Neuronal stem cell (in vitro differentiated cells): ENCODE results near the gene MFAP5.

Source experiments
- DNase-seq: peaks from one replicate; pipeline ENCODE4 v3.0.0-alpha.2; 2013; ENCODE audit warnings: low spot score
- H2AFZ ChIP-seq: one replicate; pipeline ENCODE4 v1.6.1; 2013; ENCODE audit warnings: mild to moderate bottlenecking, low read length, inconsistent platforms
- H2AK5ac ChIP-seq: 2 replicates; pipeline ENCODE4 v1.6.1; 2013; ENCODE audit warnings: low read depth, mild to moderate bottlenecking, inconsistent platforms, low read length, moderate library complexity, mixed read lengths
- H2BK120ac ChIP-seq: 2 replicates; pipeline ENCODE4 v1.6.1; 2013; ENCODE audit warnings: low read depth, mild to moderate bottlenecking, inconsistent platforms, low read length, moderate library complexity, mixed read lengths
- H2BK12ac ChIP-seq: one replicate; pipeline ENCODE4 v1.6.1; 2013; ENCODE audit warnings: low read length, inconsistent platforms
- H2BK15ac ChIP-seq: 2 replicates; pipeline ENCODE4 v1.6.1; 2013; ENCODE audit warnings: mild to moderate bottlenecking, low read length, inconsistent platforms, mixed read lengths
- H2BK5ac ChIP-seq: one replicate; pipeline ENCODE4 v1.6.1; 2013; ENCODE audit warnings: inconsistent platforms, mild to moderate bottlenecking, low read length, moderate library complexity
- H3K14ac ChIP-seq: one replicate; pipeline ENCODE4 v1.6.1; 2013; ENCODE audit warnings: low read length, inconsistent platforms
- H3K18ac ChIP-seq: 2 replicates; pipeline ENCODE4 v1.6.1; 2013; ENCODE audit warnings: low read length, inconsistent platforms
- H3K23ac ChIP-seq: 2 replicates; pipeline ENCODE4 v1.6.1; 2013; ENCODE audit warnings: low read depth, mild to moderate bottlenecking, mixed read lengths, low read length, inconsistent platforms; ENCODE audit not compliant: poor library complexity
- H3K27ac ChIP-seq: replicated peaks from 3 replicates; pipeline ENCODE4 v1.5.1; 2013; ENCODE audit warnings: low read length, inconsistent platforms
- H3K27me3 ChIP-seq, 3 experiments: 2 replicates each; pipeline ENCODE4 v1.6.1; 2013; ENCODE audit warnings: low read length in 3 of 3, mild to moderate bottlenecking in 2 of 3, inconsistent platforms in 1 of 3, low read depth in 1 of 3, mixed read lengths in 1 of 3, moderate library complexity in 1 of 3; ENCODE audit not compliant: control insufficient read depth in 3 of 3, insufficient read depth in 3 of 3
- H3K36me3 ChIP-seq, 2 donors: replicated peaks in 1 of 2; 2 replicates each; pipeline ENCODE4 v1.6.1; 2013; ENCODE audit warnings: low read length in 2 of 2; ENCODE audit not compliant: control insufficient read depth in 2 of 2, insufficient read depth in 2 of 2
- H3K4ac ChIP-seq: 2 replicates; pipeline ENCODE4 v1.6.1; 2013; ENCODE audit warnings: inconsistent platforms, mild to moderate bottlenecking, low read length, moderate library complexity
- H3K4me1 ChIP-seq, 2 donors: 1 replicate in 1 of 2; 2 replicates in 1 of 2; pipeline ENCODE4 v1.6.1; 2013; ENCODE audit warnings: low read length in 2 of 2, low read depth in 1 of 2; ENCODE audit not compliant: control insufficient read depth in 2 of 2, insufficient read depth in 1 of 2
- H3K4me2 ChIP-seq: one replicate; pipeline ENCODE4 v1.6.1; 2013; ENCODE audit warnings: mild to moderate bottlenecking, low read length, inconsistent platforms; ENCODE audit not compliant: insufficient read depth, poor library complexity, severe bottlenecking
- H3K4me3 ChIP-seq, 2 donors: 2 replicates each; pipeline ENCODE4 v1.5.1; 2013; ENCODE audit warnings: low read length in 2 of 2, mild to moderate bottlenecking in 2 of 2, inconsistent platforms in 1 of 2, moderate library complexity in 1 of 2
- H3K79me1 ChIP-seq: one replicate; pipeline ENCODE4 v1.6.1; 2013; ENCODE audit warnings: low read depth, mild to moderate bottlenecking, inconsistent platforms, low read length, moderate library complexity
- H3K9ac ChIP-seq: one replicate; pipeline ENCODE4 v1.6.1; 2013; ENCODE audit warnings: mild to moderate bottlenecking, low read depth, low read length, inconsistent platforms; ENCODE audit not compliant: poor library complexity
- H3K9me3 ChIP-seq, 2 donors: replicated peaks in 1 of 2; 2 replicates each; pipeline versions ENCODE3 to v1.6.1; 2013; ENCODE audit warnings: low read length in 2 of 2, mild to moderate bottlenecking in 2 of 2, inconsistent platforms in 1 of 2, low read depth in 1 of 2, mixed read lengths in 1 of 2, moderate library complexity in 1 of 2; ENCODE audit not compliant: control insufficient read depth in 2 of 2, insufficient read depth in 1 of 2
- H4K8ac ChIP-seq: one replicate; pipeline ENCODE4 v1.6.1; 2013; ENCODE audit warnings: low read depth, mild to moderate bottlenecking, inconsistent platforms, low read length, moderate library complexity
- H4K91ac ChIP-seq: one replicate; pipeline ENCODE4 v1.6.1; 2013; ENCODE audit warnings: low read length, low read depth, mild to moderate bottlenecking, inconsistent platforms; ENCODE audit not compliant: poor library complexity
- WGBS, 2 donors: extraction: QIAGEN DNeasy Blood & Tissue Kit; methylation state at CpG; one replicate each; pipeline ENCODE4 v1.1.7; 2013; ENCODE audit warnings: missing lambda C conversion rate in 2 of 2, mixed read lengths in 1 of 2; ENCODE audit not compliant: insufficient read length in 2 of 2, insufficient replicate concordance in 1 of 2; ENCODE audit errors: extremely low coverage in 2 of 2; 5-methylcytosine and 5-hydroxymethylcytosine counted together

Gene MFAP5

GRCh38 chr12:8675591-8676036, 13.0 kb upstream of the MFAP5 start:
- no peak overlapping the region for H2AK5ac ChIP-seq
- H2BK5ac ChIP-seq, result no peak overlapping the region
- no peak overlapping the region for H3K18ac ChIP-seq
- H3K4me1 ChIP-seq, result peaks cover 0 to 3% of the 10 kb centered on the region in 2 donors
- no peak overlapping the region for H4K8ac ChIP-seq
- no peak overlapping the region for H3K27ac ChIP-seq
- no peak overlapping the region for H3K14ac ChIP-seq
- no peaks in the 10 kb centered on the region for H3K9me3 ChIP-seq
- no peak overlapping the region for H3K9ac ChIP-seq
- H3K23ac ChIP-seq, result no peak overlapping the region
- H3K4ac ChIP-seq, result no peak overlapping the region
- no peak overlapping the region for H2BK120ac ChIP-seq
- WGBS, 2 donors, result no CpG with 5 or more reads among the region's 3 CpGs
- no peak for DNase-seq
- no peaks in the 10 kb centered on the region for H3K36me3 ChIP-seq
- H2BK15ac ChIP-seq, result no peak overlapping the region
- H3K27me3 ChIP-seq, result no peaks in the 10 kb centered on the region
- no peak overlapping the region for H4K91ac ChIP-seq
- H3K4me3 ChIP-seq, result no peak overlapping the region
- H3K79me1 ChIP-seq, result no peaks in the 10 kb centered on the region
- no peak overlapping the region for H2BK12ac ChIP-seq
- H2AFZ ChIP-seq, result no peak overlapping the region
- no peak overlapping the region for H3K4me2 ChIP-seq

- Histone ChIP-seq H3K4ac (no peak overlapping the region), H3K9ac (no peak overlapping the region), H2BK12ac (no peak overlapping the region), H4K8ac (no peak overlapping the region), H2BK5ac (no peak overlapping the region), H3K4me2 (no peak overlapping the region), H3K23ac (no peak overlapping the region), H3K18ac (no peak overlapping the region), H3K4me1 (peaks cover 0 to 3% of the 10 kb centered on the region in 2 donors), H3K9me3 (no peaks in the 10 kb centered on the region), H3K4me3 (no peak overlapping the region), H3K79me1 (no peaks in the 10 kb centered on the region), H3K27ac (no peak overlapping the region), H3K27me3 (no peaks in the 10 kb centered on the region), H2AFZ (no peak overlapping the region), H2BK120ac (no peak overlapping the region), H3K14ac (no peak overlapping the region), H4K91ac (no peak overlapping the region), H2AK5ac (no peak overlapping the region), H3K36me3 (no peaks in the 10 kb centered on the region), H2BK15ac (no peak overlapping the region)
- no CpG with 5 or more reads among the region's 5 CpGs for WGBS, 2 donors
- no peak for DNase-seq
Observed at GRCh38 chr12:8672381-8672780, 9.8 kb upstream of the MFAP5 start.

GRCh38 chr12:8668441-8668840, 5.8 kb upstream of the MFAP5 start:
- no peak for DNase-seq
- Histone ChIP-seq H3K9ac (no peak overlapping the region), H3K4me1 (no peaks in the 10 kb centered on the region), H4K8ac (no peak overlapping the region), H3K79me1 (no peaks in the 10 kb centered on the region), H2AK5ac (no peak overlapping the region), H2AFZ (no peak overlapping the region), H2BK12ac (no peak overlapping the region), H3K4me2 (no peak overlapping the region), H3K27me3 (no peaks in the 10 kb centered on the region), H3K9me3 (no peaks in the 10 kb centered on the region), H3K4me3 (no peak overlapping the region), H3K23ac (no peak overlapping the region), H3K27ac (no peak overlapping the region), H2BK5ac (no peak overlapping the region), H4K91ac (no peak overlapping the region), H3K14ac (no peak overlapping the region), H3K18ac (no peak overlapping the region), H2BK15ac (no peak overlapping the region), H2BK120ac (no peak overlapping the region), H3K36me3 (no peaks in the 10 kb centered on the region), H3K4ac (no peak overlapping the region)
- no CpG with 5 or more reads among the region's 2 CpGs for WGBS, 2 donors

GRCh38 chr12:8667270-8667669, 4.6 kb upstream of the MFAP5 start:
- Histone ChIP-seq H2AFZ (no peak overlapping the region), H2BK5ac (no peak overlapping the region), H3K79me1 (no peaks in the 10 kb centered on the region), H3K27me3 (no peaks in the 10 kb centered on the region), H2AK5ac (no peak overlapping the region), H3K4me1 (peaks cover 0 to 6% of the 10 kb centered on the region in 2 donors), H2BK12ac (no peak overlapping the region), H2BK15ac (no peak overlapping the region), H3K4me2 (no peak overlapping the region), H4K8ac (no peak overlapping the region), H3K23ac (no peak overlapping the region), H4K91ac (no peak overlapping the region), H3K18ac (no peak overlapping the region), H3K14ac (no peak overlapping the region), H3K4ac (no peak overlapping the region), H3K9ac (no peak overlapping the region), H3K9me3 (no peaks in the 10 kb centered on the region), H2BK120ac (no peak overlapping the region), H3K36me3 (no peaks in the 10 kb centered on the region), H3K27ac (no peak overlapping the region), H3K4me3 (no peak overlapping the region)
- DNase-seq, result no peak
- WGBS, 2 donors, result no CpG with 5 or more reads among the region's 2 CpGs
